Measurements from ENCODE around the gene LSG1.

The LSG1 gene

DNA sequence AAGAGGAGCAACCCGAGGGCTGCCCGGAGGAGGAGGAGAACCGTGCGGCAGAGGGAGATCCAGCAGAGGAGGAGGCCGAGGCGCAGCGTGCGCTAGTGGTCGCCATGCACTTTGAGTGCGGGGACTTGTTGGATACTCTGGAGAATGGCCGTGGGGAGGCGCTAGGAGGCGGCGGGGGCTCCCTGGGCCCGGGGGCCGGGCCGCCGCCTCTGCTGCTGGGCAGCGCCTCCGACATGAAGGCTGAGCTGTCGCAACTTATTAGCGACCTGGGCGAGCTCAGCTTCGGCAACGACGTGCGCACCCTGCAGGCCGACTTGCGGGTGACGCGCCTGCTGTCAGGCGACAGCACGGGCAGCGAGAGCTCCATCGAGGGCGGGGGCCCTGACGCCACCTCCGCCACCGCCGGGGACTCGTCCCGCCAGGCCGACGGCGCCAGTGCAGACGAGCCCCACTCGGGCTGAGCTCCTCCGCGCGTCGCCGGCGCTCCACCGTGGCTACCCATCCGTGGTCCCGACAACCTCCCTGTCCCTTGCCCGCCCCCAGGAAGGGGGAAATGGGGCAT lies 15.7 kb upstream of the LSG1 start:
- TF ChIP-seq, protein P1, sequence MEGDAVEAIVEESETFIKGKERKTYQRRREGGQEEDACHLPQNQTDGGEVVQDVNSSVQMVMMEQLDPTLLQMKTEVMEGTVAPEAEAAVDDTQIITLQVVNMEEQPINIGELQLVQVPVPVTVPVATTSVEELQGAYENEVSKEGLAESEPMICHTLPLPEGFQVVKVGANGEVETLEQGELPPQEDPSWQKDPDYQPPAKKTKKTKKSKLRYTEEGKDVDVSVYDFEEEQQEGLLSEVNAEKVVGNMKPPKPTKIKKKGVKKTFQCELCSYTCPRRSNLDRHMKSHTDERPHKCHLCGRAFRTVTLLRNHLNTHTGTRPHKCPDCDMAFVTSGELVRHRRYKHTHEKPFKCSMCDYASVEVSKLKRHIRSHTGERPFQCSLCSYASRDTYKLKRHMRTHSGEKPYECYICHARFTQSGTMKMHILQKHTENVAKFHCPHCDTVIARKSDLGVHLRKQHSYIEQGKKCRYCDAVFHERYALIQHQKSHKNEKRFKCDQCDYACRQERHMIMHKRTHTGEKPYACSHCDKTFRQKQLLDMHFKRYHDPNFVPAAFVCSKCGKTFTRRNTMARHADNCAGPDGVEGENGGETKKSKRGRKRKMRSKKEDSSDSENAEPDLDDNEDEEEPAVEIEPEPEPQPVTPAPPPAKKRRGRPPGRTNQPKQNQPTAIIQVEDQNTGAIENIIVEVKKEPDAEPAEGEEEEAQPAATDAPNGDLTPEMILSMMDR (IDR thresholded peaks at IDR 0.05; ENCODE audit: low read depth, low read length), result no peak; the same call in 1 of the 2 replicates
- H3K4me3 ChIP-seq (ENCODE audit: low read depth, low read length), result peak overlapping the region; percentile 84

- TF ChIP-seq, protein P1 (IDR thresholded peaks at IDR 0.05; ENCODE audit: low read depth, low read length), result no peak
- peak overlapping the region; percentile 84 for H3K4me3 ChIP-seq (ENCODE audit: low read depth, low read length)
Observed at GRCh38 chr3:194686816-194687637, 15.0 kb upstream of the LSG1 start.

DNA sequence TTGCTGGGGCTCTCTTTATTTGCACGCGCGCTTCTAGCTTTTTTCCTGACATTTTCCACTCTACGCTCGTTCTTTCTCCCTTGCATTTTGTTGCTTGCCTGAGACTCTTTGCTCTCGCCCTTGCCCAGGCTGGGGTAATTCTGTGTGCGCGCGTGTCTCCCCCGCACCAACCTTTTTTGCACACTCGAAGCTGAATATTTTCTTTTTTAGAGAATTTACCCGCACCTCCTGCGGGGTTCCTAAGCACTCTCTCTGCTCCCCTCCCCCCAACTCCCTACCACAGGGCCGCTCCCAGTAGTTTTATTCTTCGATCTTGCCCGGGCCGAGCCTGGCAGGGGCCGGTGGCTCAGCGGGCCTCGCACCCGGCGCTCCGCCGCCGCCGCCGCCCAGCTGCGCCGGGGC lies 14.4 kb upstream of the LSG1 start:
- TF ChIP-seq, protein P1 (IDR thresholded peaks at IDR 0.05; ENCODE audit: low read depth, low read length), result no peak
- H3K4me3 ChIP-seq (ENCODE audit: low read depth, low read length), result peak overlapping the region; percentile 84

DNA sequence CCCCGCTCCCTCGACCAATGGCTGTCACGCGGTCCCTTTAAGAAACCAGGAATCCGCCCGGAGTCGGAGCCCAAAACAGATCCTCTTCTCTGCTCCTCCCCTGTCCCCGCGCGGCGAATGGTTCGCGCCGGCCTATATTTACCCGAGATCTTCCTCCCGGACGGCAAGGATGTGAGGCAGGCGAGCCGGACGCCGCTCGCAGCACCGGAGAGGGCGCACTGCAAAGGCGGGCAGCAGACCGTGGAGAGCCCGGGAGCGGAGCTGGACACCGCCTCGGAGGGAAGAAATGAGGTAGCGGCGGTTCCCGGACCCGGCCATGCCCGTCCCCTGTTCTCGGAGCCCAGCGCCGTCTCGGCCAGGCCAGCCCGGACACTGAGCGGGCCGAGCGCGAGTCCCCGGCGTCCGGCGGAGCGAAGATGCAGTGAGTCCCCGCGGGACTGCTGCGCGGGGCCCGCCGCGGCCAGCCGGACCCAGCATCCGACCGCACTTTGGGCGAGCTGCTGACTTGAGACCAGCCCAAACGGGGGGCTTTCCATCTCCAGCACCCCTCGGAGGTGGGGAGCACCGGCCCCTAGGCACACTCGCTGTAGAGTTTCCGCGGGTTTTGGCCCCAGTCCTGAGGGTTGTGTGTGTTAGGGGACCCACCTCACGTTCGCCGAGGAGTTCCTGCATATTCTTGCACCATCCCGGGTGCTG lies 13.9 kb upstream of the LSG1 start, which contains the start of gene FAM43A:
Gene FAM43A, plus strand, starts transcription at position 166 of the 696 bp plus-strand sequence. CDS start 944 bp downstream, outside the sequence.
- TF ChIP-seq, protein P1 (IDR thresholded peaks at IDR 0.05; ENCODE audit: low read depth, low read length), result no peak
- H3K4me3 ChIP-seq (ENCODE audit: low read depth, low read length), result peak within 1 kb of the TSS; percentile 84

GRCh38 chr3:194685065-194685717 lies 13.2 kb upstream of the LSG1 start:
- TF ChIP-seq, protein P1 (IDR thresholded peaks at IDR 0.05; ENCODE audit: low read depth, low read length), result no peak
- H3K4me3 ChIP-seq (ENCODE audit: low read depth, low read length), result peak overlapping the region; percentile 84

- TF ChIP-seq, protein P1 (IDR thresholded peaks at IDR 0.05; ENCODE audit: low read depth, low read length), result no peak
Observed at GRCh38 chr3:194683380-194683779, 11.4 kb upstream of the LSG1 start.

More at GRCh38 chr3:194683380-194683779, 11.4 kb upstream of the LSG1 start:
- H3K4me3 ChIP-seq (ENCODE audit: low read depth, low read length), result no peak overlapping the region
